PC-3 (cell line): ENCODE results near the gene OPRD1.

Source experiments
- EZH2 ChIP-seq: fragments of 300-600 bp; sonication (generic); IDR thresholded peaks from one replicate; pipeline ENCODE4 v1.6.1; 2017; ENCODE audit warnings: antibody characterized with exemption, mild to moderate bottlenecking, low read length; ENCODE audit not compliant: unreplicated experiment
- TF ChIP-seq, protein P1 (sequence below): fragments of 300-600 bp; sonication (generic); conservative IDR thresholded peaks from 2 replicates; pipeline ENCODE4 v1.5.1; 2017; ENCODE audit warnings: antibody characterized with exemption, low read depth, mild to moderate bottlenecking, low read length

DNA sequence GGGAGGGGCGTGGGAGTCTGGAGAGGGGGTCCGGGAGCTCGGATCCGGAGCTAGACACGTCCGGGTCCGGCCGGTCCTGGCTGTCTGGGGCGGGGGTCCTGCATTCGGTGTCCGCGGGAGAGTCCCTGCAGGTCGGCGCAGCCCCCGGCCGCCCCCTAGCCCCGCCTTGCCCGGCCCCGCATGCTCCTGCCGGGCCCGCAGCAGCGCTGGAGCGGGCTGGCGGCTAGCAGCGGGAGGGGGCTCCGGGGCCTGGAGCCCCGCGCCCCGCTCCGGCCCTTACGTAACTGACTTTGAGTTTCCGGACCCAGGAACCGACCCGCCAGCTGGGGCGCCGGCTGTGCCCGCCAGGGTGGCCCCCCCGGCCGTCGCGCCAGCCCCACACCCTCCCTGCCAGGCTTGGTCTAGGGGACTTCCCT, 75.5 kb downstream of the OPRD1 start:
- no peak for TF ChIP-seq EZH2
- TF ChIP-seq, protein P1, sequence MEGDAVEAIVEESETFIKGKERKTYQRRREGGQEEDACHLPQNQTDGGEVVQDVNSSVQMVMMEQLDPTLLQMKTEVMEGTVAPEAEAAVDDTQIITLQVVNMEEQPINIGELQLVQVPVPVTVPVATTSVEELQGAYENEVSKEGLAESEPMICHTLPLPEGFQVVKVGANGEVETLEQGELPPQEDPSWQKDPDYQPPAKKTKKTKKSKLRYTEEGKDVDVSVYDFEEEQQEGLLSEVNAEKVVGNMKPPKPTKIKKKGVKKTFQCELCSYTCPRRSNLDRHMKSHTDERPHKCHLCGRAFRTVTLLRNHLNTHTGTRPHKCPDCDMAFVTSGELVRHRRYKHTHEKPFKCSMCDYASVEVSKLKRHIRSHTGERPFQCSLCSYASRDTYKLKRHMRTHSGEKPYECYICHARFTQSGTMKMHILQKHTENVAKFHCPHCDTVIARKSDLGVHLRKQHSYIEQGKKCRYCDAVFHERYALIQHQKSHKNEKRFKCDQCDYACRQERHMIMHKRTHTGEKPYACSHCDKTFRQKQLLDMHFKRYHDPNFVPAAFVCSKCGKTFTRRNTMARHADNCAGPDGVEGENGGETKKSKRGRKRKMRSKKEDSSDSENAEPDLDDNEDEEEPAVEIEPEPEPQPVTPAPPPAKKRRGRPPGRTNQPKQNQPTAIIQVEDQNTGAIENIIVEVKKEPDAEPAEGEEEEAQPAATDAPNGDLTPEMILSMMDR, result no peak
